Measurements from ENCODE around the gene KATNIP.

Gene KATNIP

DNA sequence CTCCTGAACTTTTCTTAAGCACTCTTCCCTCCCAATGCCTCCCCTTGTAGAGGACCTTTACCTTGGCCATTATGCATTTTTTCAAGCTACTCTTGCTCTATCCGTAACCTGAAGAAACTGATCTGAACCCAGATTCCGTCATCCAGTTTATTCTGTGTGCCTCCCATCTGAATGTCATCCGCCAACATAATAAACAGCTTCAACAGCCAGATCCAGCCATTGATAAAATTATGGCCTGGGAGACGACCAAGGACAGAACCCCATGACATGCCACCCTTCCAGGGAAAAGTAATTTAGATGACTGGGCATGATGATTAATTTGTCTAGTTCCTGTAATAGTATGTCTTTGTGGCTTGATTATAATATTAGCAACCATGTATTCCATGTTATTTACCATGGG, 41.9 kb downstream of the KATNIP start:
- no peak for TF ChIP-seq Cebpa-rat (IDR thresholded peaks at IDR 0.05)
- H3K4me2 ChIP-seq = no peak overlapping the region
- no peaks in the 10 kb centered on the region for H3K36me3 ChIP-seq
- no peaks in the 10 kb centered on the region for H3K27me3 ChIP-seq
- H3K9ac ChIP-seq = no peak overlapping the region
- no peaks in the 10 kb centered on the region for H4K20me1 ChIP-seq
- no peak overlapping the region for H3K4me3 ChIP-seq
- H3K27ac ChIP-seq = no peak overlapping the region
- peaks cover 17% of the 10 kb centered on the region for H3K9me3 ChIP-seq
- H3K4me1 ChIP-seq = no peaks in the 10 kb centered on the region

DNA sequence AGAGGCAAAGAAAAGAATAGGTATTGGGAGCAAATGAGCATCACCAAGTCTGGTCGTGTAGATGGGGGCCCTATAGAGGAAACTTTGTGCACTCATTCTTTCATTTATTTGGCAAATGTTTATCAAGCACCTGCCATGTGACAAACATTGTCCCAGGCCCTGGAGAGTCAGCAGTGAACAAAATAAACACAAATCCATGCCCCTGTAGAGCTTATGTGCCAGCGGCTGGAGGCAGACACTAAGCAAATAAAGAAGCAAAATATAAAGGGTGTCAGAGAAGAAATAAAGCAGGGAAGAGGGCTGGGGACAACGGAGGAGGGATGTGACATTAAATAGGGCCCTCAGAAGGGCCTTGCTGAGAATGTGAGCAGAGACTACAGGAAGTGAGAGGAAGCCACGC, 45.5 kb downstream of the KATNIP start:
- H3K9ac ChIP-seq = no peak overlapping the region

DNA sequence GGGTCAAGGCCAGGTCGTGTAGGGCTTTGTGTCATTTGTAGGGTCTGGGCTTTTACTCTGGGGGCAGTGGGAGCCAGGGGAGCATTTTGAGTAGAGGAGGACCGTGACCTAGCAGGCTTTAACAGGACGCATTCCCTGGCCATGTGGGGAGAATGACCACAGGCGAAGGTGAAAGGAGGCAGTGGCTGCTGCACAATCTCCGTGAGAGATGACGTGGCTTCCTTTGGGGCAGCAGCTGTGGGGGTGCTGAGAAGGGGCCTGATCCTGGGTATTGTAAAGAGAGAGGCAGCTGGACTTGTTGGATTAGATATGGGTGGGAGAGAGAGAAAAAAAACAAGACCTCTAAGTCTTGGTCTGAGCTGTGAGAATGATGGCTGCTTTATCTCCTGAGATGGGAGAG, 46.0 kb downstream of the KATNIP start:
- Histone ChIP-seq H3K27ac (no peak overlapping the region), H3K4me3 (no peak overlapping the region)
- TF ChIP-seq Cebpa-rat (IDR thresholded peaks at IDR 0.05) = no peak

More for the DNA sequence above, 45.5 kb downstream of the KATNIP start:
- no peak overlapping the region for H3K4me3 ChIP-seq
- no peak for TF ChIP-seq Cebpa-rat (IDR thresholded peaks at IDR 0.05)
- no peaks in the 10 kb centered on the region for H3K4me1 ChIP-seq
- no peaks in the 10 kb centered on the region for H3K36me3 ChIP-seq
- no peaks in the 10 kb centered on the region for H3K27me3 ChIP-seq
- no peak overlapping the region for H3K27ac ChIP-seq
- peaks cover 1% of the 10 kb centered on the region; the same call in 1 of the 2 replicates for H3K9me3 ChIP-seq
- H3K4me2 ChIP-seq = no peak overlapping the region
- no peaks in the 10 kb centered on the region for H4K20me1 ChIP-seq

DNA sequence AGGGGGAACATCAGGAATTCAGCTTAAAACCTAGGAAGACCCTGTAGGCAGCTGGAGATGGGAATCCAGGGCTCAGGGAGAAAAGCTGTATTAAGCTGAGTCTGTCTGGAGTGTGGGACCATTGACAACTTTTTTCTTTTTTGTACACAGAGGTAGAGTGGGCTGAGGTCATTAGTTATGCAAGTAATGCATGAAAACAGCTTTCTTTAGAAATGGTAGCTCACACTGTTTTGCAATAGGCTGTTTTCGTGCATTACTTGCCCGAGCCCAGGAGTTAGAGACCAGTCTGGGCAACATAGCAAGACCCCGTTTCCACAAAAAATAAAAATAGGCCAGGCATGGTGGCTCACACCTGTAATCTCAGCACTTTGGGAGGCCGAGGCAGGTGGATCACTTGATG, 46.5 kb downstream of the KATNIP start:
- no peak overlapping the region for H3K27ac ChIP-seq
- no peak for TF ChIP-seq Cebpa-rat (IDR thresholded peaks at IDR 0.05)

More for the DNA sequence above, 46.0 kb downstream of the KATNIP start:
- Histone ChIP-seq H3K9me3 (no peaks in the 10 kb centered on the region), H3K27me3 (no peaks in the 10 kb centered on the region), H3K4me1 (no peaks in the 10 kb centered on the region), H3K4me2 (no peak overlapping the region), H3K36me3 (no peaks in the 10 kb centered on the region), H3K9ac (no peak overlapping the region), H4K20me1 (no peaks in the 10 kb centered on the region)

DNA sequence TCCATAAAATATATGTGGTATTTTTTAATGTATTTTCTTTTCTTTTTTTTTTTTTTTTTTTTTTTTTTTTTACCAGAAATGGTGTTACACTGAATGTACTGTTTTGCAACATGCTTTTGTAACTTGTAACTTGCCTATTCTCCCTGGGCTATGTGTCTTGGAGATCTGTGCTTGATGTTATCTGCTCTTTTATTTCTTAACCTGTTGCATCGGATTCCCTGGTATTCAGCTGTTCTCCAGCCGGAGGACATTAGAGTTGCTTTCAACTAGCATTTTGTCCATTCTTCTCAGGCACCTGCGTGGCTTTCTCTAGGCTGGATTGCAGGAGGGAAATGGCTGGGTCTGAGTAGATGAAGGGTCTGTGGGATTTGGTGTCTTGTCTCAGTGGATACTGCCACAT, 47.4 kb downstream of the KATNIP start:
- Histone ChIP-seq H3K27ac (no peak overlapping the region), H3K36me3 (no peaks in the 10 kb centered on the region), H3K9ac (no peak overlapping the region), H4K20me1 (no peaks in the 10 kb centered on the region; the same call in 1 of the 2 replicates), H3K27me3 (no peaks in the 10 kb centered on the region), H3K9me3 (no peaks in the 10 kb centered on the region), H3K4me3 (no peak overlapping the region), H3K4me1 (no peaks in the 10 kb centered on the region), H3K4me2 (no peak overlapping the region)
- no peak for TF ChIP-seq Cebpa-rat (IDR thresholded peaks at IDR 0.05)

More for the DNA sequence above, 46.5 kb downstream of the KATNIP start:
- Histone ChIP-seq H3K27me3 (no peaks in the 10 kb centered on the region), H3K9me3 (no peaks in the 10 kb centered on the region), H3K4me1 (no peaks in the 10 kb centered on the region), H3K4me3 (no peak overlapping the region), H3K36me3 (no peaks in the 10 kb centered on the region), H4K20me1 (no peaks in the 10 kb centered on the region), H3K4me2 (no peak overlapping the region), H3K9ac (no peak overlapping the region)

DNA sequence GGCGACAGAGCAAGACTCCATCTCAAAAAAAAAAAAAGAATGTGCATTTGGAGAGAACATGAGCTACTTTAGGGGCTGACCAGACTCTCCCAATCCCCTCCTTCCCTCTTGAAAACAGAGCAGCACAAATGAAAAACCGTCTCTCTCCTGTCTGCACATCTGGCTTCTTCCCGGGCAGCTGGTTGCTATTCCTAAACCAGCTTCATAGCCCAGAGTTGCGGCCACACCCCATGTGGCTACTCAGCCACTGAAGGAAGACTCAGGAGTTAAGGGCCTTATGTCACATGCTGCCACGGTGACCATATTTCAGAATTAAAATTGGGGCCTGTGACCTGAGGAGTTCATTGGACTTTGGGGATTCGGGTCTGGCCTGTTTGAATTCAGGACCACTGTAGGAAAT, 48.3 kb downstream of the KATNIP start:
- Histone ChIP-seq H4K20me1 (no peaks in the 10 kb centered on the region; the same call in 1 of the 2 replicates), H3K27ac (no peak overlapping the region)

DNA sequence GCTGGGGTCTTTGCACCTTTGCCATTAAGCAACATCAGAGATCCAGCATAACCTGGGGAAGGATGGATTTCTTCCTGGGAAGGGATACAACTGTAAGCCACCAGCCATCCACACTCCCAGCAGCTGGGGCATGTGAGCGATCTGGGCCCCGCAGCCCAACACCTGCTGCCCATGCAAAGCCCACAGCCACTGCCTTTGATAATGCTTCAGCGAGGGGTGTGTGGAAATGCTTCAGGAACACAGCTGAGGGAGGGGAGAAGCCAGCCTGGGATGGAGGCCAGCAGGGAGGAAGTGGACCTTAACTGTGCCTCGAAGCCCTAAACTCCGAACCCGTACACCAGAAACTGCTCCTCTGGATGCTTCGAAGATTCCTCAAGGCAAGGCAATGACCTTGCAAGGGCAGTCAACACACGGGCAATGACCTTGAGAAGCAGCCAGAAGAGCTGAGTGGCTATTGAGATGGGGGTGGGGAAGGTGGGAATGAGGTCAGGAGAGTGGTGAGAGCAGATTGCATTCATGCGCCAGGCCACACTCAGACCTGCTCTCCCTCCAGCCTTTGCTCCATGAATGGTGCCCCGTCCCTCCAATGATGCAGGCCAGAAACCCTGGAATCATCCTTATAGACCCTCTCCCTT, 49.1 kb downstream of the KATNIP start:
- Histone ChIP-seq H3K27me3 (no peaks in the 10 kb centered on the region), H3K9me3 (no peaks in the 10 kb centered on the region), H4K20me1 (no peaks in the 10 kb centered on the region; the same call in 1 of the 2 replicates), H3K9ac (no peak overlapping the region), H3K4me1 (no peaks in the 10 kb centered on the region), H3K36me3 (no peaks in the 10 kb centered on the region), H3K4me2 (no peak overlapping the region), H3K4me3 (no peak overlapping the region), H3K27ac (no peak overlapping the region)
- TF ChIP-seq Cebpa-rat (IDR thresholded peaks at IDR 0.05) = no peak

More for the DNA sequence above, 48.3 kb downstream of the KATNIP start:
- no peak overlapping the region for H3K4me3 ChIP-seq
- H3K4me1 ChIP-seq = no peaks in the 10 kb centered on the region
- no peaks in the 10 kb centered on the region for H3K27me3 ChIP-seq
- H3K9me3 ChIP-seq = no peaks in the 10 kb centered on the region
- no peak for TF ChIP-seq Cebpa-rat (IDR thresholded peaks at IDR 0.05)
- no peaks in the 10 kb centered on the region for H3K36me3 ChIP-seq
- no peak overlapping the region for H3K4me2 ChIP-seq
- H3K9ac ChIP-seq = no peak overlapping the region

DNA sequence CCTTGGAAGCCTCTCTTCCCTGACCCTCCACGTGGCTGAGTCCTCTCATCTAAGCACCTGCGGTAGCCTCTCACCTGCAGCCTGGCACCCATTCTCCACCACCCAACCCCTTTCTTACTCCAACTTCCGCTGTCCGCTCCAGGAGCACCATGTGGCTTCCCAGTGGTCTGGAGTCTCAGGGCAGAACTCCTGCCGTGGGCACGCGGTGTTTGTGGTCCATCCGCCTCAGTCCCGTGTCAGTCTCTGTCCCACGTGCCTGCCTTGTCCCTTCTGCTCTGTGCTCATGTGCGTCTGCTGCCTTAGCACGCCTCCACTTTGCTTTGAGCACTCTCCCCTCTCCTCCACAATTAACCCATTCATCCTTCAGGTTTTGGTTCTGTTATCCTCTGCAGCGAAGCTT, 49.7 kb downstream of the KATNIP start:
- no peak for TF ChIP-seq Cebpa-rat (IDR thresholded peaks at IDR 0.05)
- H3K4me2 ChIP-seq = no peak overlapping the region
- H3K36me3 ChIP-seq = no peaks in the 10 kb centered on the region
- H3K9me3 ChIP-seq = no peaks in the 10 kb centered on the region
- H3K9ac ChIP-seq = no peak overlapping the region
- H3K27ac ChIP-seq = no peak overlapping the region
- no peaks in the 10 kb centered on the region; the same call in 1 of the 2 replicates for H4K20me1 ChIP-seq
- no peak overlapping the region for H3K4me3 ChIP-seq
- no peaks in the 10 kb centered on the region for H3K27me3 ChIP-seq
- no peaks in the 10 kb centered on the region for H3K4me1 ChIP-seq

Measured in BLaER1 (cell line).